ENCODE data around the gene TEAD1. TPM values are rescaled to one million over a fixed set of nuclear protein-coding genes. Genes with fewer than 3 reads are reported as not detected.

TEAD1 gene
- total RNA-seq, 2 experiments from 2014 or later, result 5.6 to 10.8 TPM

DNA sequence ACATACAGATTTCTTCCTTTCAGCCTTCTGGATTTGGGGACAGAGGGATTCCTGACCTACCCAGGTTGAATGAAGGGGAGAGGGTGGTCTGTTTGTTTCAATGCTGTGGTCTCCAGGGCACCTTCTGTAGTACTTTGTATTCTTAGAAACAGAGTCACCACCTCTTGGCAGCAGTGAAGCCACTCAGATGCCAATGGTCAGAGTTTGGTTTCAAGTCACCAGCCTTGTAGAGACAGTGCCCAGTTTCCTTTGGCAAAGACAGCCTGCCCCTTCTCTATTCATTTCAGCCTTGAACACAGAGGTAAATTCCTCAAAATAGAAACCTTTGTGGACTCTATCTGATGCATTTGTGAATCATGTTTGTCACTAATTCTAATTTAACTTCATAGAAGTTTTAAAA is 223.2 kb downstream of the TEAD1 start:
- ChIA-PET POLR2A (no interaction called here), CTCF (ENCODE audit: unreplicated experiment) (no interaction called here)
- H3K36me3 ChIP-seq (ENCODE audit: insufficient read depth, low read length), result peaks cover 4% of the 10 kb centered on the region; the same call in 1 of the 2 replicates
- H2AFZ ChIP-seq (ENCODE audit: low read length), result no peak overlapping the region
- no peaks in the 10 kb centered on the region for H3K9me3 ChIP-seq (ENCODE audit: low read length)
- BruUV-seq (replicated peaks), result no TSS peak
- no peaks in the 10 kb centered on the region for H3K4me1 ChIP-seq (ENCODE audit: insufficient read depth, low read length, poor library complexity, severe bottlenecking)
- intact Hi-C loops (cut with micrococcal nuclease; ENCODE audit: unreplicated experiment), result no loop called here
- no peaks in the 10 kb centered on the region for H3K79me2 ChIP-seq (ENCODE audit: insufficient read depth, low read depth, low read length)
- no peaks in the 10 kb centered on the region for H4K20me1 ChIP-seq (ENCODE audit: insufficient read depth, low read length)
- no peak overlapping the region for H3K4me3 ChIP-seq (ENCODE audit: low read depth, low read length, poor library complexity, severe bottlenecking)
- DNase-seq (ENCODE audit: low spot score), result no peak
- TF ChIP-seq EZH2phosphoT487 (IDR thresholded peaks at IDR 0.05; ENCODE audit: borderline replicate concordance, low read depth, low read length), result no peak
- TF ChIP-seq, protein P1, sequence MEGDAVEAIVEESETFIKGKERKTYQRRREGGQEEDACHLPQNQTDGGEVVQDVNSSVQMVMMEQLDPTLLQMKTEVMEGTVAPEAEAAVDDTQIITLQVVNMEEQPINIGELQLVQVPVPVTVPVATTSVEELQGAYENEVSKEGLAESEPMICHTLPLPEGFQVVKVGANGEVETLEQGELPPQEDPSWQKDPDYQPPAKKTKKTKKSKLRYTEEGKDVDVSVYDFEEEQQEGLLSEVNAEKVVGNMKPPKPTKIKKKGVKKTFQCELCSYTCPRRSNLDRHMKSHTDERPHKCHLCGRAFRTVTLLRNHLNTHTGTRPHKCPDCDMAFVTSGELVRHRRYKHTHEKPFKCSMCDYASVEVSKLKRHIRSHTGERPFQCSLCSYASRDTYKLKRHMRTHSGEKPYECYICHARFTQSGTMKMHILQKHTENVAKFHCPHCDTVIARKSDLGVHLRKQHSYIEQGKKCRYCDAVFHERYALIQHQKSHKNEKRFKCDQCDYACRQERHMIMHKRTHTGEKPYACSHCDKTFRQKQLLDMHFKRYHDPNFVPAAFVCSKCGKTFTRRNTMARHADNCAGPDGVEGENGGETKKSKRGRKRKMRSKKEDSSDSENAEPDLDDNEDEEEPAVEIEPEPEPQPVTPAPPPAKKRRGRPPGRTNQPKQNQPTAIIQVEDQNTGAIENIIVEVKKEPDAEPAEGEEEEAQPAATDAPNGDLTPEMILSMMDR (conservative IDR thresholded peaks at IDR 0.05; ENCODE audit: low read length), result no peak
- no peak overlapping the region for H3K27ac ChIP-seq (ENCODE audit: low read depth, low read length, poor library complexity, severe bottlenecking)
- H3K9me2 ChIP-seq (ENCODE audit: insufficient read depth, low read length), result no peaks in the 10 kb centered on the region
- H3K4me2 ChIP-seq (ENCODE audit: low read length), result no peak overlapping the region

DNA sequence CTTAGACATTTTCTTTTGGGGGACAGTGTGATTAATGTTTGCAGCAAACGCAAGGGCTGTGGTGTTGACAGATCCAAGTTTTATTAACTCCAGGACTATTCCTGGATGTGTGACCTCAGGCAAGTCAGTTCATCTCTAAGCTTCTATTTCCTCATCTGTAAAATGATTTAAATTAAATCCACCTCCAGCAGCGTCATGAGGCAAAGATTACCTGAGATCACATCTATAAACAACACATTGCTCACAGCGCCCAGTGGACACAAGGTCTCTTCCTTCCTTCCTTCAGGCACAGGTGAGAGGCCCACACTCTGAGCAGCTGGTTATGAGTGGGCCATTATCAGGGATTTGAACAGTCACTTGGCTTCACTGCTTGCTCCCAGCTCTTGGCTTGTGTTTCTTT is 223.6 kb downstream of the TEAD1 start:
- no peak overlapping the region for H3K4me2 ChIP-seq (ENCODE audit: low read length)
- H3K36me3 ChIP-seq (ENCODE audit: insufficient read depth, low read length), result peaks cover 4% of the 10 kb centered on the region; the same call in 1 of the 2 replicates
- no peaks in the 10 kb centered on the region for H4K20me1 ChIP-seq (ENCODE audit: insufficient read depth, low read length)
- POLR2A ChIA-PET, result interaction anchor here (0.6 kb wide), 1 partner anchor 984 kb away, joined by 8 read pairs; no protein-coding TSS in a partner anchor
- no peak overlapping the region for H3K27ac ChIP-seq (ENCODE audit: low read depth, low read length, poor library complexity, severe bottlenecking)
- no peaks in the 10 kb centered on the region for H3K9me3 ChIP-seq (ENCODE audit: low read length)
- H3K4me3 ChIP-seq (ENCODE audit: low read depth, low read length, poor library complexity, severe bottlenecking), result no peak overlapping the region
- H2AFZ ChIP-seq (ENCODE audit: low read length), result no peak overlapping the region
- intact Hi-C loops (cut with micrococcal nuclease; ENCODE audit: unreplicated experiment), result no loop called here
- TF ChIP-seq, protein P1 (conservative IDR thresholded peaks at IDR 0.05; ENCODE audit: low read length), result no peak
- no peak for TF ChIP-seq EZH2phosphoT487 (IDR thresholded peaks at IDR 0.05; ENCODE audit: borderline replicate concordance, low read depth, low read length)
- CTCF ChIA-PET (ENCODE audit: unreplicated experiment), result no interaction called here
- no peaks in the 10 kb centered on the region for H3K4me1 ChIP-seq (ENCODE audit: insufficient read depth, low read length, poor library complexity, severe bottlenecking)
- H3K9me2 ChIP-seq (ENCODE audit: insufficient read depth, low read length), result no peaks in the 10 kb centered on the region
- no peaks in the 10 kb centered on the region for H3K79me2 ChIP-seq (ENCODE audit: insufficient read depth, low read depth, low read length)
- no TSS peak for BruUV-seq (replicated peaks)
- no peak for DNase-seq (ENCODE audit: low spot score)

DNA sequence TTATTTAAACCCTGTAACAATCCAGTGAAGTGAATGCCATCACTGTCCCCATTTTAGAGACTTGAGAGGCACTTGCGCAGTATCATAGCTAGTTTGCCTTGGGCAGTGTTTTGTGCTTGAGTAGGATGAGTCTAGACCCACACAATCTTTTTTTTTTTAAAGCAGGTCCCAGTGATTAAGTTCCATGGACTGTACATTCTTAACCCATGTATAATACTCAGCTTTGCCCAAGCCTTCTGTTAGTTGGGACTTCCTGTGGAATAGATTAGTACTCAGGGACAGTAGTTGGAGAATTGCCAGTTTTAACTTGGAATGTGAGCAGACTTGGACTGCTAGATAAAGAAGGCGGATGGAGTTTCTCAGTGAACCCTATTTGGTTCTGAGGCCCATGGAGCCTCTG is 226.3 kb downstream of the TEAD1 start:
- no peak overlapping the region for H3K27ac ChIP-seq (ENCODE audit: low read depth, low read length, poor library complexity, severe bottlenecking)
- peaks cover 7% of the 10 kb centered on the region; the same call in 1 of the 2 replicates for H3K36me3 ChIP-seq (ENCODE audit: insufficient read depth, low read length)
- no TSS peak for BruUV-seq (replicated peaks)
- no peaks in the 10 kb centered on the region for H3K9me2 ChIP-seq (ENCODE audit: insufficient read depth, low read length)
- ChIA-PET CTCF (ENCODE audit: unreplicated experiment) (no interaction called here), POLR2A (no interaction called here)
- no peak overlapping the region for H2AFZ ChIP-seq (ENCODE audit: low read length)
- H3K4me3 ChIP-seq (ENCODE audit: low read depth, low read length, poor library complexity, severe bottlenecking), result no peak overlapping the region
- no peaks in the 10 kb centered on the region for H3K79me2 ChIP-seq (ENCODE audit: insufficient read depth, low read depth, low read length)
- intact Hi-C loops (cut with micrococcal nuclease; ENCODE audit: unreplicated experiment), result no loop called here
- no peaks in the 10 kb centered on the region for H3K9me3 ChIP-seq (ENCODE audit: low read length)
- TF ChIP-seq, protein P1 (conservative IDR thresholded peaks at IDR 0.05; ENCODE audit: low read length), result no peak
- no peak for TF ChIP-seq EZH2phosphoT487 (IDR thresholded peaks at IDR 0.05; ENCODE audit: borderline replicate concordance, low read depth, low read length)
- no peaks in the 10 kb centered on the region for H4K20me1 ChIP-seq (ENCODE audit: insufficient read depth, low read length)
- DNase-seq (ENCODE audit: low spot score), result no peak
- no peak overlapping the region for H3K4me2 ChIP-seq (ENCODE audit: low read length)
- no peaks in the 10 kb centered on the region for H3K4me1 ChIP-seq (ENCODE audit: insufficient read depth, low read length, poor library complexity, severe bottlenecking)
